Keratinocyte (primary cell): ENCODE measurements around the gene AIMP1.

Source experiments
- CTCF ChIP-seq, 3 experiments: IDR thresholded peaks in 1 of 3; conservative IDR thresholded peaks in 1 of 3; optimal IDR thresholded peaks in 1 of 3; 2 replicates in 2 of 3; 3 replicates in 1 of 3; pipeline versions ENCODE3 to v1.5.1; 2011; ENCODE audit warnings: low read length in 3 of 3, mild to moderate bottlenecking in 3 of 3, moderate library complexity in 2 of 3, control low read depth in 1 of 3, inconsistent platforms in 1 of 3; ENCODE audit not compliant: insufficient read depth in 2 of 3; ENCODE audit errors: extremely low read depth in 1 of 3
- EZH2 ChIP-seq: IDR thresholded peaks from one replicate; pipeline ENCODE4 v1.6.1; 2012; ENCODE audit warnings: inconsistent platforms, mild to moderate bottlenecking, low read length, moderate library complexity

GRCh38 chr4:106362086-106362825 is 45.9 kb downstream of the AIMP1 start:
- TF ChIP-seq CTCF (optimal IDR thresholded peaks at IDR 0.05 in 1 of 3, IDR thresholded peaks at IDR 0.05 in 1 of 3, conservative IDR thresholded peaks at IDR 0.05 in 1 of 3; ENCODE audit: extremely low read depth in 1 of 3, insufficient read depth in 2 of 3, low read length in 3 of 3), result no peak
- TF ChIP-seq EZH2, result no peak
